T-helper 1 cell treated with Interleukin-12 subunit alpha and Interleukin-12 subunit beta and Interleukin-4 antibody, amounts not matched to agents 30 ng/mL and 1 ng/mL, for 36 hours (primary cell): ENCODE results near the gene SEZ6L. TPM values are rescaled to one million over a fixed set of nuclear protein-coding genes. Genes with fewer than 3 reads are reported as not detected.

Experiments
- intact Hi-C: fragments of 100-400 bp; cut with micrococcal nuclease; formaldehyde crosslinking; loops from one replicate; pipeline ENCODE4 v1.15.1; 2024
- total RNA-seq: library from RNA; stranded (reverse); gene quantifications from 2 replicates; pipeline ENCODE4 v1.2.3, GENCODE V29; 2022

SEZ6L gene
- total RNA-seq, 1 donor from 2014 or later: not detected

- intact Hi-C loops: no loop called here
Observed at GRCh38 chr22:26238596-26238995, 69.3 kb downstream of the SEZ6L start.

GRCh38 chr22:26239581-26239980 lies 70.3 kb downstream of the SEZ6L start:
- intact Hi-C loops: no loop called here

- intact Hi-C loops: no loop called here
Observed at GRCh38 chr22:26241361-26241760, 72.1 kb downstream of the SEZ6L start.

- intact Hi-C loops: no loop called here
Observed at GRCh38 chr22:26245001-26245400, 75.7 kb downstream of the SEZ6L start.

GRCh38 chr22:26246552-26246951 lies 77.3 kb downstream of the SEZ6L start:
- intact Hi-C loops: no loop called here

GRCh38 chr22:26251869-26252268 lies 82.6 kb downstream of the SEZ6L start:
- intact Hi-C loops: no loop called here

GRCh38 chr22:26259510-26259909 lies 90.2 kb downstream of the SEZ6L start:
- intact Hi-C loops: no loop called here

GRCh38 chr22:26264162-26264561 lies 94.9 kb downstream of the SEZ6L start:
- intact Hi-C loops: no loop called here

GRCh38 chr22:26265281-26265680 lies 96.0 kb downstream of the SEZ6L start:
- intact Hi-C loops: no loop called here

GRCh38 chr22:26265909-26266308 lies 96.6 kb downstream of the SEZ6L start:
- intact Hi-C loops: no loop called here

- intact Hi-C loops: no loop called here
Observed at GRCh38 chr22:26267856-26268255, 98.6 kb downstream of the SEZ6L start.

GRCh38 chr22:26269572-26269971 lies 100.3 kb downstream of the SEZ6L start:
- intact Hi-C loops: no loop called here

- intact Hi-C loops: no loop called here
Observed at GRCh38 chr22:26271427-26271826, 102.2 kb downstream of the SEZ6L start.

- intact Hi-C loops: no loop called here
Observed at GRCh38 chr22:26273011-26273675, 103.9 kb downstream of the SEZ6L start.

- intact Hi-C loops: no loop called here
Observed at GRCh38 chr22:26276529-26277160, 107.4 kb downstream of the SEZ6L start.

GRCh38 chr22:26281941-26282340 lies 112.7 kb downstream of the SEZ6L start:
- intact Hi-C loops: no loop called here

- intact Hi-C loops: no loop called here
Observed at GRCh38 chr22:26283330-26283729, 114.1 kb downstream of the SEZ6L start.

GRCh38 chr22:26285632-26286031 lies 116.4 kb downstream of the SEZ6L start:
- intact Hi-C loops: no loop called here

GRCh38 chr22:26286091-26286820 lies 117.0 kb downstream of the SEZ6L start:
- intact Hi-C loops: no loop called here

- intact Hi-C loops: no loop called here
Observed at GRCh38 chr22:26287382-26288225, 118.3 kb downstream of the SEZ6L start.

GRCh38 chr22:26289611-26290101 lies 120.4 kb downstream of the SEZ6L start:
- intact Hi-C loops: loop anchor here (10.0 kb wide), 3 partner anchors 195 to 725 kb away; partner anchors contain the start of genes GRK3, HPS4 and SRRD
